ENCODE measurements around the gene M6PR.
"Not testable (repeated sequence)": the region's sequence is repeated elsewhere in the genome, so short reads cannot be mapped to it uniquely, and the experiment has no call there.

The M6PR gene

DNA sequence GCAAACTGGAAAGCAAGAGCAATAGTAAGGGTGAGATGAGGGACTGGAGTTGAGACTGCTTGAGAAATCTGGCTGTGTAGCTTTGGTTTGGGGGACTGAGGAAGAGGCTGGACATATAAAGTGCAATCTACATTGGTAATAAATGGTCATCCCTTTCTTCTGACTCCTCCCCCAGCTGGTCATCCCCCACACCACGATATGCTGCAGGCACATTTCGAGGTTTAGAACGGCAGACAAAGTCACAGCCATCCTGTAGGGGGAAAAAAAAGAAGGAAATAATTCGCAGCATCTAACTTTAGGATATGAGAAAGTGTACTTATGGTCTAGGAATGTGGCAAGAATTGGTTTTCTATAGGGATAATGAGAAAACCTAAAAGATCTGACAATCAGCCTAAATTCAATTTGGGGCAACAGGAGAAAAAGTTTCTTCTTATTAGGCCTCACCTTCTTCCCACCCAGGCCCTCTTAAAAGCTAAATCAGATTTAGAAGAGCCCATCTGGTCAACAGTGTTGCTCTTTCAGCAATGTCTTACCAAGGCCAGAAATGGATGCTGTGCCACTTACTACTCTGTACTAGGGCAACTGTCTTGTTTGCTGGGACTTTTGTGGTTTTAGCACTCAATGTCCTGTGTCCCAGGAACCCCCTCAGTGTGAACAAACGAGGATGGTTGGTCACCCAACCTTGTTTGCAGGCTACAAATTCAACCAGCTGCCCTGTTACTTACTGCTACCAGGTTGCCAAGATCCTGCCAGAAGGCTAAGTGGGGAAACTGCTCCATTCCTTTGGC, 7.6 kb downstream of the M6PR start:
- H3K4me1 ChIP-seq, result no peaks in the 10 kb centered on the region
- H2AFZ ChIP-seq, result no peak overlapping the region
- no peaks in the 10 kb centered on the region for H3K9me3 ChIP-seq (ENCODE audit: control insufficient read depth, low read length)
- H3K9ac ChIP-seq, result no peak overlapping the region
- TF ChIP-seq CTCF (IDR thresholded peaks at IDR 0.05), result no peak
- no peaks in the 10 kb centered on the region for H3K79me2 ChIP-seq
- no peak overlapping the region for H3K4me3 ChIP-seq (ENCODE audit: low read depth, low read length)
- H3K4me2 ChIP-seq (ENCODE audit: low read length), result no peak overlapping the region
- no peaks in the 10 kb centered on the region for H3K27me3 ChIP-seq (ENCODE audit: control insufficient read depth, insufficient read depth, low read length)
- H3K27ac ChIP-seq, result no peak overlapping the region
- no peaks in the 10 kb centered on the region for H3K36me3 ChIP-seq (ENCODE audit: control insufficient read depth, insufficient read depth, low read length)

DNA sequence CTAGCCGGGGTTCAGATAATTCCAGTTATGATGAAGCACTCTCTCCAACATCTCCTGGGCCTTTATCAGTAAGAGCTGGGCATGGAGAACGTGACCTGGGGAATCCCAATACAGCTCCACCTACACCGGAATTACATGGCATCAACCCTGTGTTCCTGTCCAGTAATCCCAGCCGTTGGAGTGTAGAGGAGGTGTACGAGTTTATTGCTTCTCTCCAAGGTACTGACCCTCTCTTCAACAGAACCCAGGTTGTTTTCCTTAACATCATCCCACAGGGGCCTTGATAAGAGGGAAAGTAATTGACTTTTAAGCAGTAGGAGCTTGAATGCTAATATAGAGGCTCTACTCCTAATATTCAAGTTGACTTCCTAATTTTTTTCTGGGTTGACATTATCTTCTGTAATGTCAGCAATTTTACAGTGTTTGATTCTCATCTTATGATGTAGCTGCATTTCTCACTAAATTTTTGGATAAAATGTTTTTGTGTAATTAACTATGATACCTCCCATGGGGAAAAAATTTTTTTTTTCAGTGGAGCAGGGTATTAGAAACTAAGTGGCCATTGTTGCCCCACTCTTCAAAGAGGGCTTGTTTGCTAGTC, 11.5 kb downstream of the M6PR start:
- not testable (repeated sequence) for H2AFZ ChIP-seq; H3K9me3 ChIP-seq (ENCODE audit: control insufficient read depth, low read length); H3K36me3 ChIP-seq (ENCODE audit: control insufficient read depth, insufficient read depth, low read length); H3K79me2 ChIP-seq; H3K27ac ChIP-seq; H3K4me2 ChIP-seq (ENCODE audit: low read length); H3K4me1 ChIP-seq; H3K4me3 ChIP-seq (ENCODE audit: low read depth, low read length); H3K9ac ChIP-seq; H3K27me3 ChIP-seq (ENCODE audit: control insufficient read depth, insufficient read depth, low read length)

- no peaks in the 10 kb centered on the region for H3K79me2 ChIP-seq
- no peaks in the 10 kb centered on the region for H3K36me3 ChIP-seq (ENCODE audit: control insufficient read depth, insufficient read depth, low read length)
Measured at GRCh38 chr12:8936735-8937134, 12.7 kb downstream of the M6PR start.

GRCh38 chr12:8934080-8934479, 15.4 kb downstream of the M6PR start:
- H3K9me3 ChIP-seq (ENCODE audit: control insufficient read depth, low read length); H3K4me1 ChIP-seq; H3K9ac ChIP-seq; H3K36me3 ChIP-seq (ENCODE audit: control insufficient read depth, insufficient read depth, low read length); H2AFZ ChIP-seq; H3K27me3 ChIP-seq (ENCODE audit: control insufficient read depth, insufficient read depth, low read length); H3K27ac ChIP-seq; H3K4me3 ChIP-seq (ENCODE audit: low read depth, low read length); H3K79me2 ChIP-seq; H3K4me2 ChIP-seq (ENCODE audit: low read length): not testable (repeated sequence)

More at GRCh38 chr12:8936735-8937134, 12.7 kb downstream of the M6PR start:
- H3K27ac ChIP-seq, result no peak overlapping the region
- no peaks in the 10 kb centered on the region for H3K9me3 ChIP-seq (ENCODE audit: control insufficient read depth, low read length)
- no peak overlapping the region for H3K4me3 ChIP-seq (ENCODE audit: low read depth, low read length)
- H3K4me1 ChIP-seq, result no peaks in the 10 kb centered on the region
- H3K27me3 ChIP-seq (ENCODE audit: control insufficient read depth, insufficient read depth, low read length), result no peaks in the 10 kb centered on the region
- H2AFZ ChIP-seq, result no peak overlapping the region
- H3K9ac ChIP-seq, result no peak overlapping the region
- no peak overlapping the region for H3K4me2 ChIP-seq (ENCODE audit: low read length)
- no peak for TF ChIP-seq CTCF (IDR thresholded peaks at IDR 0.05)

GRCh38 chr12:8932464-8932863, 17.0 kb downstream of the M6PR start:
- not testable (repeated sequence) for H3K27me3 ChIP-seq (ENCODE audit: control insufficient read depth, insufficient read depth, low read length); H3K9ac ChIP-seq; H3K27ac ChIP-seq; H3K79me2 ChIP-seq; H3K4me1 ChIP-seq; H3K4me2 ChIP-seq (ENCODE audit: low read length); H3K4me3 ChIP-seq (ENCODE audit: low read depth, low read length); H3K36me3 ChIP-seq (ENCODE audit: control insufficient read depth, insufficient read depth, low read length); H2AFZ ChIP-seq; H3K9me3 ChIP-seq (ENCODE audit: control insufficient read depth, low read length)

DNA sequence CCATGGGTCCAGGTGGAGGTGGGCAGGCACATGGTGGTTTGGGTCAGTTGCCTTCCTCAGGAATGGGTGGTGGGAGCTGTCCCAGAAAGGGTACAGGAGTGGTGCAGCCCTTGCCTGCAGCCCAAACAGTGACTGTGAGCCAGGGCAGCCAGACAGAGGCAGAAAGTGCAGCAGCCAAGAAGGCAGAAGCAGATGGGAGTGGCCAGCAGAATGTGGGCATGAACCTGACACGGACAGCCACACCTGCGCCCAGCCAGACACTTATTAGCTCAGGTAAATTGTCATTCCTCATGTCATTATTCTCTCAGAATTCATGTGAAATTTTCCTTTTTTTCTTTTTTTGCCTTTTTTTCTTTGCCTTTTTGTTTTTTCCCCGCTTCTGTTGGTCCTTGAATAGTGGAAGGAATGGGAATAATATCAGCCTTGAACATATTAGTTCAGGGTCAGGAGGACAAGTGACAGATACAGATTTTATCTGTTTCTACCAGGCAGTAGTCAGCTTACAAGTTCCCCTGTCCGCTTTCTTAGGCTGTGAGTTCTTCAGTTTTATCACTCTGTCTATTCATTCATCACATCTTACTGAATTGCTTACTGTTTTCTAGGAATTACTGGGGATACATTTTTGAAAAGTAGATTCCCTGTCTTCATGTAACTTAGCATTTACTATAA, 18.7 kb downstream of the M6PR start:
- H3K36me3 ChIP-seq (ENCODE audit: control insufficient read depth, insufficient read depth, low read length); H3K4me3 ChIP-seq (ENCODE audit: low read depth, low read length); H3K27me3 ChIP-seq (ENCODE audit: control insufficient read depth, insufficient read depth, low read length); H3K27ac ChIP-seq; H3K9me3 ChIP-seq (ENCODE audit: control insufficient read depth, low read length); H3K4me2 ChIP-seq (ENCODE audit: low read length); H3K4me1 ChIP-seq; H3K9ac ChIP-seq; H2AFZ ChIP-seq; H3K79me2 ChIP-seq: not testable (repeated sequence)

Measured in parathyroid adenoma (tissue), 2 donors.